ENCODE results near the gene CACTIN.
A peak's percentile ranks its signal among the peaks of the same experiment; 100 is the strongest.

The CACTIN gene

GRCh38 chr19:3622224-3622623 is 4.4 kb downstream of the CACTIN start:
- no peak for DNase-seq

DNA sequence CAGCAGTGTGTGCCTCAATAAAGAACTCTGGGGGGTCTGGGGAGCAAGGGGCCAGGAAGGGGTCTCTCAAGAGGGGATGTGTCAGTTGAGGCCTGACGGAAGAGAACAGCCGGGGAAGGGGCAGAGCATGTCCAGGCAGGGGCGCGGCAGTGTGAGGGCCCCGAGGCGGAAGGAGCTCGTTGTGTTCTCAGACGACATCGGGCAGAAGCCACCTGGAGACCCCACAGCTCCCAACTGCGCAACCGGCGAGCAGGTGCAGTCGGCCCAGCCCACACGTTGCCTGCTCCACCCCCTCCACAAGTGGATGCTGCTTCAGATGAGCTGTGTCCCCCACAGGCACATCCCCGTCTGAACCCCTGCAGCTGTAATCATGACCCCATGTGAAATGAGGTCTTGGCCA is 4.9 kb downstream of the CACTIN start:
- no peak for DNase-seq

DNA sequence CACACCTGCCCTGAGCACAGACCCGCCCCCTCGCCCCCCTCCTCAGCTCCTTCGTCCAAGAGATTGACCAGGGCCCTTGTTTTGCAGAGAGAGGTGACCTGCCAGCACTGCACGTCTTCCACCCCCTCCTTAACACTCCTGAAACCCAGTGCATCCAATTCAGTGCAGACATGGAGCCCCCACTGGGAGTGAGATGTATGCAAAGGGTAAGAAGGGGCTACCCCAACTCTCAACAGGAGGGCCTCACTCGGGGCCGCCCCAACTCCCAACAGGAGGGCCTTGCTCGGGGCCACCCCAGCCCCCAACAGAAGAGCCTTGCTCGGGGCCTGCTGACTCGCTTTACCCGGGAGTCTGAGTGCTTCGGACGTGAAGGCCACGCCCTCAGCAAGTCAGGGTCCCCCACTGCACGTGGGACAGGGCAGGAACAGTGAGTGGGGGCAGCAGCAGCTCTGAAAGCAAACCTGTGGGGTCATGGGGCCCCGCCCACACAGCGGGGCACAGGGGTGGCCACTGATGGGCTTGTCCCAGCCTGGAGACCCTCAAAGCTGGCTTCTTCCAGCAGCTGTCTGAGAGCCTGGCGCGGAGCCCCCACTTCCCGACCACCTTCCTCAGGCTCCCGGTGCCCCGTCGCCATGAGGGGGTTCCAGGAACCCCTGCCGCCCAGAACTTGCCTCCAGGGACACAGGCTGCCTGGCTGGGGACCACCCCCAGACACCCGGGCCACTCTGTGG is 5.6 kb downstream of the CACTIN start:
- DNase-seq: no peak

GRCh38 chr19:3620145-3620816 is 6.3 kb downstream of the CACTIN start:
- DNase-seq: no peak

- no peak for DNase-seq
Measured at GRCh38 chr19:3619631-3620012, 7.0 kb downstream of the CACTIN start.

GRCh38 chr19:3618811-3619630 is 7.6 kb downstream of the CACTIN start:
- no peak for DNase-seq

DNA sequence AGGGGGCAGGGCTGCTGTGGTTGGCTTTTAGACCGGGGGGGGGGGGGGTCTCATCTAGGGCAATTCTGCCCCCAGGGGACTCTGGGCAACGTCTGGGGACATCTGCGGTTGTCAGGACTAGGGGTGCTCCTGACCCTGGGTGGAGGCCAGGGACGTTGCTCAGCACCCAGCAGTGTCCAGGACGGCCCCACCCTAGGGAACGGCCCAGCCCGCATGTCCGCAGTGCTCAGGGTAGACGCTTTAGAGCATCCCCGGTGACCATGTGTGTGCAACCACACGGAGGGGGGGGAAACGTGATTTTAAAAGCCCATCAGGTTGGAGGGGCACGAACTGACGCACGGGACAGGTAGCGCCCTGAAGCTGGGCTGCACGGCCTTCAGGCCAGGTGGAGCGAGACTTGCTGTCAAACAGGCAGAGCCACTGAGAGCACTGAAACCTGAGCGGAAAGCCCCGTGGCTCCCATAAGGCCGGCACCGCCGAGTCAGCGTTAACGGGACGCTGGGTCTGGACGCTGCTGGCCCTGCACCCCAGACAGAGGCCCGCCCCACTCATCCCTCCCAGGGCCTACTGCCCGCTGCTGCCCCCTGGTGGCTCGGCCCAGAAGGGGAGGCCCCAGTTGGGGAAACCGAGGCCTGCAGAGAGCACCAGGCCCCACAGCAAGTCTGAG is 8.3 kb downstream of the CACTIN start:
- DNase-seq: peak; percentile 35

DNA sequence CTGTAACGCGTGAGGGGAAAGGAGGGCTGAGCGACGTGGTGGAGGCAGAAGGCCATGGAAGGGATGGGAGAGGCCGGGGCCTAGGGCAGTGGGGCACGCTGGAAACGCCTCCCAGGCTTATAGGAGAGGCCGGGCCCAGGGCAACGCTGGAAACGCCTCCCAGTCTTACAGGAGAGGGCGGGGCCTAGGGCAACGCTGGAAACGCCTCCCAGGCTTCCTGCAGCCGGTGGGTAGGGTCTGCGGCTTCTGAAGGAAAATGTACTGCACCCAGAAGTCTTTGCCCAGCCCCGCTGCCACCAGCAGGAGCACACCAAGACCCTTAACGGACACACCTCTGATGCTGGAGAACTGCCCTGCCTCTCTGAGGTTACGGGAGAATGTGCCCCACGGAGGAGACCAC is 9.1 kb downstream of the CACTIN start:
- DNase-seq: no peak

- no peak for DNase-seq
Measured at GRCh38 chr19:3615524-3616135, 11.0 kb downstream of the CACTIN start.

- DNase-seq: no peak
Measured at GRCh38 chr19:3614858-3615505, 11.6 kb downstream of the CACTIN start.

DNA sequence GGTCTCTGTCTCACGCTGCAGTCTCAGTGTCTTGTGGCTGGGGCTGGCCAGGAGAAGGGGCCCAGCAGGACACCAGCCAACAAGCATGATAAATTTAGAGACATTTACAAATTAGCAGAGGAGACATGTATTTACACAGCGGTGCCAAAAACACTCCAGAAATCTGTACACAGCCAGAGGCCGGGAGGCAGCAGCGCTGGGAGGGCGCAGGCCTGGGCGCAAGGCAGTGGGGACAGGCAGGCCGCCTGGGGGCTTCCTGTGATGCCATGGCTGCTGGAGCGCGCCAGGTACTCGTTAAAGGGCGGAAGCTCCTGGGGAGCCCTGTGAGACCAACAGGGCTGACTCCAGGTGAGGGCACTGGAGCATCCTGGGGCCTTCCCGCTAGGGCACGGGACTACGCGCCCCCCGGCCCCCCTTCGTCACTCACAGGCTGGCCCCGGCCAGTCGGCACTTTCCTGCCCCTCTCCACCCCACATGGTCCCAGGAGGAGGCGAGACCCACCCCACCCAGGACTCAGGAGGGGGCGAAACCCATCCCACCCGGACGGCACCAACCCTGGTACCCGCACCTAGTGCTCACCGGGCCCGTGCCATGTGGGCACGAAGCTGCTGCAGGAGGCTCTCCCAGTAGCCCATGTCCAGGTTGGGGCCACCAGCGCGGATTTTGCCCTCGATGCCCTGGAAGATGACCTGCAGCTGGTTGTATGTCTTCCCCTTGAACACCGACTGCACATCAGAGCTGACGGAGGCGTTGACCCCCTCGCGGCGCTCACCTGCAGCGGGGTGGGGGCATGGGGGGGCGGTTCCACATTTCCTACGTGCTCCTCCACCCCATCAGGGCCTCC is 12.6 kb downstream of the CACTIN start:
- no peak for DNase-seq

GRCh38 chr19:3612901-3613741 is 13.5 kb downstream of the CACTIN start:
- no peak for DNase-seq

GRCh38 chr19:3612330-3612729 is 14.3 kb downstream of the CACTIN start:
- DNase-seq: no peak

DNA sequence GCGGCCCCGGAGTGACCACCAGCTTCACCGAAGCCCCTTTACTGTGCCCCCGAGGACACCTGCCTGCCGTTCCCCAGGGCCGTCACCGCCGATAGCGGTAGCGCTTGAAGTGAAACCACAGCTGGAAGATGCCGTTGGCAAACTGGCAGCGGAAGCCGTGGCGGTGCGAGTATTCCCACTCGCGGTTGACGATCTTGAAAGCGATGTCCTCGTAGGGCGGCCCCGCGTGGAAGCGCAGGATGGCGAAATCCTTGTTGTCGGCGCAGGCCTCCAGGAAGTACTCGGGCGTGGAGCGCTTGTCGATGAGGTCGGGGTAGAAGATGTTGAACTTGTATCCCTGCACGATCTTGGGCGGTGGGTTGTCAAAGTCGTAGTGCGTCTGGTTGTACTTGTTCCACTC is 14.7 kb downstream of the CACTIN start:
- no peak for DNase-seq

DNA sequence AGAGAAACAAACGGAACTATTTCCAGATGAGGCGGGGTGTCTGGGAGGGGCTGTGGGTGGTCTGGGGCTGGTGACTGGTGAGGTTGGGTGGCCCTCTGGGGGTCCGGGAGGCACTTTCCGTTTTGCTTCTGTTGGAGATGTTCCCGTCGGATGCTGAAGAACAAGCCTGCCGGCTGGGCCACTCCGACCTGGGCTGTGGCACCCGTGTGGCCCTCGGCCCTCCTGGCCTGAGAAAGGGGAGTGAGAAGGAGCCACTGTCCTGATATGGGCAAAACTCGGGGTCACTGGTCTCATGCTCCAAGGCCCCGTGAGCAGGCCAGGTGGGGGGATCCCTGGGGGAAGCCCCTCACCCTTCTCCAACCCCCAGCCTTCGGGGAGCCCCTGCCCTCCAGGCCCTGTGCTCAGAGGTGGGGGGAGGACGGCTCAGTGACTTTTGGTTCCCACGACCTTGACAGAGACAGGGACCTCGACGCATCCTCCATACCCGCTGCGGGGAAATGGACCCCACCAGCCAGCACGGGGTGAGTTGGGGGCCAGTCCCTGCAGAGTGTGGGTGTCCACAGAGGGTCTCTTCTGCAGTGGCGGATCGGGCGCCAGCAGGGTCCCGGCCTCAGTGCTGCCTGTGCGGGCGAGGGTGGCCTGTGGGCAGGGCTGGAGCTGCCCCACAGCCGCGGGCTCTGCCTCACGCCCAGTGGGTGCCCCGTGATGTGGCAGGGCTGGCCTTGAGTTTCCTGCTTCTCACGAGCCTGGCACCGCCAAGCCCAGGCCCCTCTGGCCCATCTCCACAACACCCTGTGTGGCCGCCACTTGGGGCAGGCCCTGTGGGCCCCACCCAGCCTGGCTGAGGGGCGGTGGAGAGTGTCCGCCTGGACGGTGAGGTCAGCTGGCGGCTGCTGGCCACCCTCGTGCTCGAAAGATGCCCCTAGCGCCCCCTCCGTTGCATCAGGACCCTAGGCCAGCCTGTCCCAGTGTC is 15.6 kb downstream of the CACTIN start:
- DNase-seq: no peak

GRCh38 chr19:3609779-3610719 is 16.5 kb downstream of the CACTIN start:
- no peak for DNase-seq

DNA sequence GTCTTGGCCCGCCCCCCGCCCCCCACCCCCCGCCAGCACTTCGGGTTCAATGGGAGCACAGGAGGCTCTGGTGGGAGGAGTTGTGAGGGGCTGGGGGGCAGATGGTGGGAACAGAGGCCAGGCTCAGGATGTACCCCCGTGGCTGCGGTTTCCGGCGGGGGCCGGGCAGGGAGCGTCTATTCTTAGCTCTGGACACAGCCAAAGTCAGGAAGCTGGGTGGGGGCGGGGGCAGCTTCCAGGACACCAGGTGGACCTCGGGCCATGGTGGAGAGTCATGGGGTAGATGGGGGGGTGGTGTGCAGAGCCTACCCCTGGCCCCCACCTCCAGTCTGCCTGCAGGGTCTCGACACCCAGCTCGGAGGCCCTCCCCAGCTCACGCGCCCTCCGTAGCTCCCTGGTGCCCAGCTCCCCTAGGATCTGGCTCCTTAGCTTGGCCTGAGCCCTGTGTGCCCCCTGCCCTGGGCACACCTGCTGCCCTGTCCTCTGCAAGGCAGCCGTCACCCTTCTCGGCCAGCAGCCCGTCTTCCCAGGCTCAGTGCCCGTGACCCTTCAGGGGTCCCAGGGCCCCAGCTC is 17.8 kb downstream of the CACTIN start:
- DNase-seq: no peak
